Activated T-helper 1 cell treated with anti-CD3 and anti-CD28 coated beads, Interleukin-12 subunit alpha, Interleukin-12 subunit beta, Interleukin-2, Interleukin-4 antibody, amounts not matched to agents 30 ng/mL and 10 ng/mL and 1 ng/mL, durations not matched to agents 14 hours and 24 hours and 36 hours (primary cell): Measurements from ENCODE around the gene CUX1. TPM values are rescaled to one million over a fixed set of nuclear protein-coding genes. Genes with fewer than 3 reads are reported as not detected.

Source experiments
- DNase-seq: peaks from one replicate; pipeline ENCODE4 v3.0.0; 2021; ENCODE audit warnings: low spot score
- H3K27ac Mint-ChIP-seq: one replicate; pipeline ENCODE4 v1.8.0; 2021; ENCODE audit warnings: mild to moderate bottlenecking, mixed read lengths
- H3K27me3 Mint-ChIP-seq: one replicate; pipeline ENCODE4 v1.8.0; 2022; ENCODE audit warnings: mild to moderate bottlenecking, moderate library complexity, mixed read lengths; ENCODE audit not compliant: insufficient read depth
- H3K36me3 Mint-ChIP-seq: one replicate; pipeline ENCODE4 v1.8.0; 2021; ENCODE audit warnings: low read depth, mixed read lengths
- H3K4me1 Mint-ChIP-seq: one replicate; pipeline ENCODE4 v1.8.0; 2021; ENCODE audit warnings: low read depth, mixed read lengths
- H3K4me3 Mint-ChIP-seq: one replicate; pipeline ENCODE4 v1.8.0; 2021; ENCODE audit warnings: mild to moderate bottlenecking, moderate library complexity, mixed read lengths
- H3K9me3 Mint-ChIP-seq: one replicate; pipeline ENCODE4 v1.8.0; 2021; ENCODE audit warnings: mixed read lengths
- intact Hi-C: fragments of 100-400 bp; cut with micrococcal nuclease; formaldehyde crosslinking; loops from one replicate; pipeline ENCODE4 v1.15.1; 2024
- total RNA-seq: library from RNA; stranded (reverse); gene quantifications from 2 replicates; pipeline ENCODE4 v1.2.3, GENCODE V29; 2022

CUX1 gene, protein sequence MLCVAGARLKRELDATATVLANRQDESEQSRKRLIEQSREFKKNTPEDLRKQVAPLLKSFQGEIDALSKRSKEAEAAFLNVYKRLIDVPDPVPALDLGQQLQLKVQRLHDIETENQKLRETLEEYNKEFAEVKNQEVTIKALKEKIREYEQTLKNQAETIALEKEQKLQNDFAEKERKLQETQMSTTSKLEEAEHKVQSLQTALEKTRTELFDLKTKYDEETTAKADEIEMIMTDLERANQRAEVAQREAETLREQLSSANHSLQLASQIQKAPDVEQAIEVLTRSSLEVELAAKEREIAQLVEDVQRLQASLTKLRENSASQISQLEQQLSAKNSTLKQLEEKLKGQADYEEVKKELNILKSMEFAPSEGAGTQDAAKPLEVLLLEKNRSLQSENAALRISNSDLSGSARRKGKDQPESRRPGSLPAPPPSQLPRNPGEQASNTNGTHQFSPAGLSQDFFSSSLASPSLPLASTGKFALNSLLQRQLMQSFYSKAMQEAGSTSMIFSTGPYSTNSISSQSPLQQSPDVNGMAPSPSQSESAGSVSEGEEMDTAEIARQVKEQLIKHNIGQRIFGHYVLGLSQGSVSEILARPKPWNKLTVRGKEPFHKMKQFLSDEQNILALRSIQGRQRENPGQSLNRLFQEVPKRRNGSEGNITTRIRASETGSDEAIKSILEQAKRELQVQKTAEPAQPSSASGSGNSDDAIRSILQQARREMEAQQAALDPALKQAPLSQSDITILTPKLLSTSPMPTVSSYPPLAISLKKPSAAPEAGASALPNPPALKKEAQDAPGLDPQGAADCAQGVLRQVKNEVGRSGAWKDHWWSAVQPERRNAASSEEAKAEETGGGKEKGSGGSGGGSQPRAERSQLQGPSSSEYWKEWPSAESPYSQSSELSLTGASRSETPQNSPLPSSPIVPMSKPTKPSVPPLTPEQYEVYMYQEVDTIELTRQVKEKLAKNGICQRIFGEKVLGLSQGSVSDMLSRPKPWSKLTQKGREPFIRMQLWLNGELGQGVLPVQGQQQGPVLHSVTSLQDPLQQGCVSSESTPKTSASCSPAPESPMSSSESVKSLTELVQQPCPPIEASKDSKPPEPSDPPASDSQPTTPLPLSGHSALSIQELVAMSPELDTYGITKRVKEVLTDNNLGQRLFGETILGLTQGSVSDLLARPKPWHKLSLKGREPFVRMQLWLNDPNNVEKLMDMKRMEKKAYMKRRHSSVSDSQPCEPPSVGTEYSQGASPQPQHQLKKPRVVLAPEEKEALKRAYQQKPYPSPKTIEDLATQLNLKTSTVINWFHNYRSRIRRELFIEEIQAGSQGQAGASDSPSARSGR (N-terminal part only)
- total RNA-seq: 26.1 and 26.9 TPM in 2 replicates

DNA sequence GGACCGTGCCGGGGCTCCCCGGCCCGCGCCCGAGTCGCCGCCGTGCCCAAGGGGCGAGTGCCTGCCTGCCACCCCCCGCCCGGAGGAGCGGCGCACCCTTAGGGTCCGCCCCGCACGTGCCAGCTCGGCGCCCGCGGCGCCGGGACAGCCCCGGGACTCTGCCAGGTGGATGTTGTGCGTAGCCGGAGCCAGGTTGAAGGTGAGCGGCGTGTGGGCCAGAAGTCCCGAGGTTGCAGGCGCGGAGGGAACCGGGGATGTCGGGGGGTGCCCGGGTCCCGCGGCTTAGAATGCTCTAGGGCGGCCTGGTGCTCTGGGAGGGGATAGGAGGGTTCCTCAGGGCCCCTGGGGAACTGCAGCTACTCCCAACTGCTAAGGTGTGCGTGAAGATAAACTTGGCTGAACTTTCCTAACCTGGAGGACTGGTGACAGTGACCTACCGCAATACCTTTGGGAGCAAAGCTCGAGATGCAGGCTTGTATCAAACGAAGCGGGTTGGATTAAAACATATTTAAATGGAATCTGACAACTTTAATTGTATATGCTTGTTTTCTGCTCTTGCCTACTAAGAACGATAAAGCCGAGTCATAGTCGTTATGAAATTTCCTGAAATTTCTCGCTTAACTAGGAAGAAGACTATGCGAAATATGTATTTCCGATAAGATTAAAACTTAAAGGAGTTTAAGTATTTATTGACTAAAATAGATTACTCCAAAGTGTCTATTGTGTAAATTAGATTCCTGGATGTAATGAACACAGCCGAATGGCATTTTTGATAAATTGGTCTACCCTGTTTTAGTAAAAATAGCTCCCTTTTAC is at the start of gene CUX1:
Gene CUX1 (plus strand): TSS at position 156 of the 816 bp plus-strand sequence. CDS start 14 bp downstream, at position 170.
- H3K27ac Mint-ChIP-seq: peak within 1 kb of the TSS; percentile 40
- intact Hi-C loops: loop anchor here (5.0 kb wide), 1 partner anchor 215 kb away; no protein-coding TSS in a partner anchor
- no peaks in the 10 kb centered on the region for H3K9me3 Mint-ChIP-seq
- peak within 1 kb of the TSS; percentile 77 for H3K4me3 Mint-ChIP-seq
- H3K36me3 Mint-ChIP-seq: peaks cover 4% of the 10 kb centered on the region
- DNase-seq: no peak
- peaks cover 27% of the 10 kb centered on the region for H3K27me3 Mint-ChIP-seq
- peaks cover 17% of the 10 kb centered on the region for H3K4me1 Mint-ChIP-seq

DNA sequence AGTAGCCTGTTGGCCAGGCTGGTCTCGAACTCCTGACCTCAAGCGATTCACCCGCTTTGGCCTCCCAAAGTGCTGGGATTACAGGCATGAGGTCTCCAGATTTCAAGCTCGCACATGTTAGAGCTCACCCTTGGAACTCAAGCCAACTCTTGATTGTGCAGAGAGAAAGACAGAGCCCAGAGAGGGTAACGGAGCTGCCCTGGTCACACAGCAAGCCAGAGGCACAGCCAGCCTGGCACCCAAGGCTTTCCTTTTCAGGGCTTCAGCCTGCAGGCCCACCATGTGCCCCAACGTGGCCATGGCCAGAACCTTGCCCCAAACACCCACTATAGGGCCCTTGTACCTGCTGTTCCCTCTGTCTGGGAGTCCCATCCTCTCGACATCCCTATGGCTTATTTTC is 49.1 kb upstream of the CUX1 start:
- Mint-ChIP-seq H3K27ac (no peak overlapping the region), H3K4me1 (no peaks in the 10 kb centered on the region), H3K27me3 (peaks cover 14% of the 10 kb centered on the region), H3K9me3 (no peaks in the 10 kb centered on the region), H3K4me3 (no peak overlapping the region), H3K36me3 (no peaks in the 10 kb centered on the region)
- DNase-seq: no peak
- intact Hi-C loops: no loop called here

DNA sequence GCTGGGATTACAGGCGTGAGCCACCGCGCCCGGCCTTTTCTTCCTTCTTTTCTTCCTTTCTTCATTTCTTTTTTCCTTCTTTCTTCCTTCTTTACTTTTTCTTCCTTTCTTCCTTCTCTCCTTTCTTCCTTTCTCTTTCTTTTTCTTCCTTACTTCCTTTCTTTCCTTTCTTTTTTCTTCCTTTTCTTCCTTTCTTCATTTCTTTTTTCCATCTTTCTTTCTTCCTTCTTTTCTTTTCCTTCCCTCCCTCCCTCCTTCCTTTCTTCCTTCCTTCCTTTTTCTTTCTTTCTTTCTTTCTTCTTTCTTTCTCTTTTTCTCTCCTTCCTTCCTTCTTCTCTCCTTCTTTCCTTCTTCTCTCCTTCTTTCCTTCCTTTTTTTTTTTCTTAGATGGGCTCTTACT is 47.0 kb upstream of the CUX1 start:
- Mint-ChIP-seq H3K4me1 (no peaks in the 10 kb centered on the region), H3K27ac (no peak overlapping the region), H3K9me3 (no peaks in the 10 kb centered on the region), H3K36me3 (no peaks in the 10 kb centered on the region), H3K27me3 (peaks cover 16% of the 10 kb centered on the region), H3K4me3 (no peak overlapping the region)
- intact Hi-C loops: no loop called here
- DNase-seq: no peak

DNA sequence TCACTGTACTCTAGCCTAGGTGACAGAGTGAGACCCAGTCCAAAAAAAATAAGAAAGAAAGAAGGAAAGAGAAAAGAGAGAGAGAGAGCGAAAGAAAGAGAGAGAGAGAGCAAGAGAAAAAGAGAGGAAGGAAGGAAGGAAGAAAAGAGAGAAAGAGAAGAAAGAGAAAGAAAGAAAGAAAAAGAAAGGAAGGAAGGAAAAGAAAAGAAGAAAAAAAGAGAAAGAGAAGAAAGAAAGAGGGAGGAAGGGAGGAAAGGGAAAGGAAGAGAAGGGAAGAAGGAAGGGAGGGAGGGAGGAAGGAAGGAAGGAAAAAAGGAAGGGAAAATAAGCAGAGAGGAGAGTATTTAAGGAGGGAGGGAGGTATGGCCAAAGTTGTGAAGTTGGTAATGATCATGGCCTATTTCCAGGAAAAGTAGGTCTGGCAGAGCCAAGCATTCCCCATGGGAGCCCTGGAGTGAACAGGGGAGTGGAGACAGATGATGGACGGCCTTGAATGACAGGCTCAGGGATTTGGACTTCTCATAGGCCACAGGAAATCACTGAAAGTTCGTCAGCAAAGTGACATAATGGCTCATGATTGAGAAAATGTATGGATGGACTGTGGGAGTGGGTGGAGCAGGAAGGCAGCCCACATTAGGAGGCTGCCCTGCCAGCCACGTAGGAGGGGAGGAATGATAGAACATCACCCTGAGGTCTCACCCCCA is 44.8 kb upstream of the CUX1 start:
- H3K27ac Mint-ChIP-seq: no peak overlapping the region
- H3K9me3 Mint-ChIP-seq: no peaks in the 10 kb centered on the region

DNA sequence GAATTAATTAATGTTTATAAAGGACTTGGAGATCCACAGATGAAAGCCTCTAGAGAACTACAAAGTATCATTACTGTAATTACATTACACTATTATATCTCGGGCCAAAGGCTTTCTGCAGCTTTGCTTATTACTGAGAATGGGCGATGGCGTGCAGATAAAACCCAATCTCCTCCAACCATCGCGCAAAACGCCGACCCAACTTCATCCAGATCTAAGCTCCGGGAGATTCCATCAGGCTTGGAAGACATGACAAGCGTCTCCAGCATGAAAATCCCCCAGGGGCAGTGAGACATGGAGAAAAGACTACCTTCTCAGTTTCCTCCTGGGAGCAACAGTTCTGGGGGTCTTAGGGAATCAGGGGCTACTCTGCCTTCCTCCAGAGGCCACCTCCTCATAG is 42.2 kb upstream of the CUX1 start:
- DNase-seq: no peak
- Mint-ChIP-seq H3K4me3 (no peak overlapping the region), H3K9me3 (no peaks in the 10 kb centered on the region), H3K4me1 (no peaks in the 10 kb centered on the region), H3K27ac (no peak overlapping the region), H3K27me3 (peaks cover 9% of the 10 kb centered on the region), H3K36me3 (no peaks in the 10 kb centered on the region)
- intact Hi-C loops: no loop called here

More for the DNA sequence above, 44.8 kb upstream of the CUX1 start:
- H3K4me1 Mint-ChIP-seq: no peaks in the 10 kb centered on the region
- DNase-seq: no peak
- peaks cover 14% of the 10 kb centered on the region for H3K27me3 Mint-ChIP-seq
- no peak overlapping the region for H3K4me3 Mint-ChIP-seq
- H3K36me3 Mint-ChIP-seq: no peaks in the 10 kb centered on the region
- intact Hi-C loops: no loop called here

DNA sequence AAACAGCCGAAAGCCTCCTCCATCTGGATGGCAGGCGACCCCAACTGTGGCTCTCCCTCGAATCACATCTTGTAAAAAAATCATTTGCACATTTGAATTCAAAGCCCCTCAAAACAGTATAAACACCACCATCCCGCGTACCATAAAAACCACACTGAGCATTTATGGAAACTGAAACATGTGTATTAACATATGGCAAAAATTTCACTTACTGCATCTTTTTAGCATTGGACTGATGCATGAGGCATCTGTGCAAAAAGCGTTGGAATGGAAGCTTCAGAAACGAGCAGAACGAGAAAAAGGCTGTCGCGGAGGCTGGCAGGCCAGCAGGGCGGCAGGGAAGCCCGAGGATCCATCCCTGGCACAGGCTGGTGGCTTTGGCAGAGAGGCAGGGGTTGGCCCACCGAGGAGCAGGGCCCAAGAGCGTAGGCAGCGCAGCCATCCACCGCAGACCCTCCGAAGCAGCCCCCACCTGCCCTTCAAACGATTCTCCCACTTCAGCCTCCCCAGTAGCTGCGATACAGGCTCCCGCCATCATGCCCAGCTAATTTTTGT is 39.3 kb upstream of the CUX1 start:
- intact Hi-C loops: no loop called here
- H3K9me3 Mint-ChIP-seq: no peaks in the 10 kb centered on the region
- no peaks in the 10 kb centered on the region for H3K4me1 Mint-ChIP-seq
- H3K27me3 Mint-ChIP-seq: peaks cover 2% of the 10 kb centered on the region
- DNase-seq: no peak
- H3K4me3 Mint-ChIP-seq: no peak overlapping the region
- H3K36me3 Mint-ChIP-seq: no peaks in the 10 kb centered on the region
- H3K27ac Mint-ChIP-seq: no peak overlapping the region

DNA sequence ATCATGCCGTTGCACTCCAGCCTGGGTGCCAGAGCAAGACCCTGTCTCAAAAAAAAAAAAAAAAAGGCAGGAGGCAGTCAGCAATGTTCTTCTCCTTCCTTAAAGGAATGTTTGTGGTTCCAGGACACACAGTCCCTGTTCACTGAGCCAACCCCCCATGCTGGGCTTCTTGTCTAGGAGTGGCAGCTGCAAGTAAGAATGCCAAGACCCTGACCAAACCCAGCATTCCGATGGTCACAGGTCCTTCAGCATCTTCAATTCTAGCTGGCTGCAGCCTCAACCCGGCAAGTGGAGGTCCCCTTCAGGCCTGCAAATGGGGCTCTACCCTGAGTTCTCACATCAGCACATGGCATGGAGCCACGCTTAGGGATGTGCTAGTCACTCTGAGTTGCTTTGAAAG is 38.2 kb upstream of the CUX1 start:
- Mint-ChIP-seq H3K4me3 (no peak overlapping the region), H3K36me3 (no peaks in the 10 kb centered on the region), H3K27me3 (peaks cover 5% of the 10 kb centered on the region), H3K27ac (no peak overlapping the region), H3K9me3 (no peaks in the 10 kb centered on the region), H3K4me1 (peaks cover 3% of the 10 kb centered on the region)
- no peak for DNase-seq
- intact Hi-C loops: no loop called here

DNA sequence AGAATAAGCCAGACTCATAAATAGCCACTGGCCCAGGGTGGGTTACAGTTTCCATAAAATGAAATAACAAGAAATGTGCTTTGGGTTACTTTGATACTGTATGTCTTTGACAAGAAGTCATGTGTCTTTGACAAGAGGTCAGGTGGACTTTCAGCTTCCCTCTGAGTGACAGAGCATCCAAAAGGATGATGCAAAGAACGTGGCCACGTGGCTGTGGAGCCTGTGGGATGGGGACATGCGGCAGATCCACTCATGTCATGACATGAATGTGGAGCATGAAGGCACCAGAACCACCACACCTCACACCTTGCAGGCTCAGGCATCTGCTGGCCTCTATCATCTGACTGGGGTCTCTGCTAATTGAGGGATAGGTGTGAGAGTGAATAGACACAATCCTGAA is 37.1 kb upstream of the CUX1 start:
- H3K4me3 Mint-ChIP-seq: no peak overlapping the region
- H3K27me3 Mint-ChIP-seq: peaks cover 5% of the 10 kb centered on the region
- no peaks in the 10 kb centered on the region for H3K36me3 Mint-ChIP-seq
- H3K9me3 Mint-ChIP-seq: no peaks in the 10 kb centered on the region
- intact Hi-C loops: no loop called here
- peaks cover 8% of the 10 kb centered on the region for H3K4me1 Mint-ChIP-seq
- no peak for DNase-seq
- no peak overlapping the region for H3K27ac Mint-ChIP-seq

DNA sequence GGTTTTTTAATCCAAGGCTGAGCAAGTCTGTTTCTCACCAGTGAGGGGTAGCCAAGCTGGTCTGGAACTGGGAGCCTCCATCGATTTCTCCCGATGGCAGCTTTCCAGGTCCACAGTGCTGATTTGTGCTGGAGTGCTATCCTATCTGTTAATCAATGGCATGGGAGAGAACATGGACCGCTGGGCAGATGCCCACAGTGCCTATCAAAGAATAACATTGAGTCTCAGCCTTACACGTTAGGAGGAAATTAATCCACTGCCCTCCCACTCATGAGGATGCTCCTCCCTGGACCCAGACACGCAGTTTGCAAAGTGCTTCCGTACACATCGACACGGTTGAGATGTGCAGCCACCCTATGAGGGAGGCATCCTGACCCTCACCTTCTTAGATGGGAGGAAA is 36.0 kb upstream of the CUX1 start:
- intact Hi-C loops: no loop called here
- no peak overlapping the region for H3K4me3 Mint-ChIP-seq

DNA sequence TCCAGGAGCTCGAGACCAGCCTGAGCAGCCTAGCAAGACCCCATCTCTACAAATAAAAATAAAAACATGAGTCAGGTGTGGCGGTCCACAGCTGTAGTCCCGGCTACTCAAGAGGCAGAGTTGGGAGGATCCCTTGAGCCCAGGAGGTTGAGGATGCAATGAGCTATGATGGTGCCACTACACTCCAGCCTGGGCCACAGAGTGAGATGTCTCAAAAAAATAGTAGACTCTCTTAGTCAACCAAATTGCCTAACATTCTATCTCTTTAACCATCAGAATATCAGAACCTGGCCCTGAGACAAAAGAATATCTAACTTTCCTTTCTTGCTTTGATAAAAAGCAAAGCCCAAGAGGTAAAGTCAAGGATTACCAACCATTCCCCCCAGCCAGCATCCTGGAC is 35.0 kb upstream of the CUX1 start:
- Mint-ChIP-seq H3K4me3 (no peak overlapping the region), H3K27ac (no peak overlapping the region), H3K27me3 (peaks cover 5% of the 10 kb centered on the region), H3K36me3 (no peaks in the 10 kb centered on the region), H3K4me1 (peaks cover 8% of the 10 kb centered on the region), H3K9me3 (no peaks in the 10 kb centered on the region)
- intact Hi-C loops: no loop called here
- DNase-seq: no peak

More for the DNA sequence above, 36.0 kb upstream of the CUX1 start:
- peaks cover 5% of the 10 kb centered on the region for H3K27me3 Mint-ChIP-seq
- H3K4me1 Mint-ChIP-seq: peaks cover 8% of the 10 kb centered on the region
- H3K9me3 Mint-ChIP-seq: no peaks in the 10 kb centered on the region
- no peaks in the 10 kb centered on the region for H3K36me3 Mint-ChIP-seq
- no peak overlapping the region for H3K27ac Mint-ChIP-seq
- DNase-seq: no peak

DNA sequence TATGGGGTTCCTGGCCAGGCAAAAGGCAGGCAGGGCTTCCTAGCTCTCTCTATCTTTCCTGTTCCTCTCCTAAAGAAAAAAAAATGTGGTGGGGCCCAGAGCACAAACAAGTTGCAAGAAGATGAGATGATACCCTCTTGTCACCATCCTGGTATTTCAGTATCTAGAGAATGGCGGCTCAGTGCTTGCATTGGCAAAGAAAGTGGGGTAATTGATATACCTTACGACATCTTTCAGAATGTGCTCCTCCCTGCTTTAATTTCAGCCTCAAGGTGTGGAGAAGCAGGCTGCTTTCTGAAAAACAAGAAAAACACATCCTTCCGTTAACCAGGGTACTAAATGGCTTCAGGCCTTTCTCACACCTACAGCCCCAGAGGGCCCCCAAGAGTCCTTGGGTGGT is 34.5 kb upstream of the CUX1 start:
- no peak for DNase-seq
- peaks cover 5% of the 10 kb centered on the region for H3K27me3 Mint-ChIP-seq
- no peaks in the 10 kb centered on the region for H3K36me3 Mint-ChIP-seq
- intact Hi-C loops: no loop called here
- H3K27ac Mint-ChIP-seq: no peak overlapping the region
- H3K4me1 Mint-ChIP-seq: peaks cover 8% of the 10 kb centered on the region
- no peaks in the 10 kb centered on the region for H3K9me3 Mint-ChIP-seq
- H3K4me3 Mint-ChIP-seq: no peak overlapping the region
